ENCODE data around the gene HOXD12.

Gene HOXD12

DNA sequence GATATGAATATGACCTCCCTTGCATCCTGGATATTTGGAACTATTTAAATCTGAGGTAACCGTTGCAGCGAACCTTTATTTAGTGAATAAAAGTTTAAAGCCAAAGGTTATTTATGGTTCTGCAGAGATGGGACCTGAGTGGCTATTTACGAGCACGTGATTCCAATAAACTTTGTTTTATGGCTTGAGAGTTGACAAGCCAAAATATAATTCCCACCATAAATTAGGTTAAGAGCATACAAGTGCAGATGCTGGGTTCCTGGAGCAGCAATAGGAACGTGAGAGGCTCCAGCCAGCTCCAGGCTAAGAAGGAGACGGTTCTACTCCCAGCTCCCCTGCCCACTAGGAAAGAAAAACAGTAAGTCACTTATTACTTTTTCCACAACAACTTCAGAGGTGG lies 46.5 kb downstream of the HOXD12 start:
- no peaks in the 10 kb centered on the region for H3K9me3 ChIP-seq (ENCODE audit: control insufficient read depth, low read length)
- no peak overlapping the region for H3K4me3 ChIP-seq (ENCODE audit: low read length)
- H3K9ac ChIP-seq (ENCODE audit: low read length), result no peak overlapping the region
- peaks cover 8% of the 10 kb centered on the region for H3K4me1 ChIP-seq (ENCODE audit: control insufficient read depth, insufficient read depth, low read length)
- H3K36me3 ChIP-seq (ENCODE audit: control insufficient read depth, insufficient read depth, low read length, severe bottlenecking), result peaks cover 8% of the 10 kb centered on the region
- DNase-seq (ENCODE audit: low read depth), result no peak
- H3K27me3 ChIP-seq (replicated peaks; ENCODE audit: control insufficient read depth, insufficient read depth, low read length), result no peaks in the 10 kb centered on the region

- H3K9ac ChIP-seq (ENCODE audit: low read length), result no peak overlapping the region
- no peaks in the 10 kb centered on the region for H3K27me3 ChIP-seq (replicated peaks; ENCODE audit: control insufficient read depth, insufficient read depth, low read length)
- peaks cover 8% of the 10 kb centered on the region for H3K4me1 ChIP-seq (ENCODE audit: control insufficient read depth, insufficient read depth, low read length)
- H3K9me3 ChIP-seq (ENCODE audit: control insufficient read depth, low read length), result no peaks in the 10 kb centered on the region
- H3K4me3 ChIP-seq (ENCODE audit: low read length), result no peak overlapping the region
- H3K36me3 ChIP-seq (ENCODE audit: control insufficient read depth, insufficient read depth, low read length, severe bottlenecking), result peaks cover 8% of the 10 kb centered on the region
- no peak for DNase-seq (ENCODE audit: low read depth)
These were observed 47.0 kb downstream of the HOXD12 start for GRCh38 chr2:176146645-176147044.

DNA sequence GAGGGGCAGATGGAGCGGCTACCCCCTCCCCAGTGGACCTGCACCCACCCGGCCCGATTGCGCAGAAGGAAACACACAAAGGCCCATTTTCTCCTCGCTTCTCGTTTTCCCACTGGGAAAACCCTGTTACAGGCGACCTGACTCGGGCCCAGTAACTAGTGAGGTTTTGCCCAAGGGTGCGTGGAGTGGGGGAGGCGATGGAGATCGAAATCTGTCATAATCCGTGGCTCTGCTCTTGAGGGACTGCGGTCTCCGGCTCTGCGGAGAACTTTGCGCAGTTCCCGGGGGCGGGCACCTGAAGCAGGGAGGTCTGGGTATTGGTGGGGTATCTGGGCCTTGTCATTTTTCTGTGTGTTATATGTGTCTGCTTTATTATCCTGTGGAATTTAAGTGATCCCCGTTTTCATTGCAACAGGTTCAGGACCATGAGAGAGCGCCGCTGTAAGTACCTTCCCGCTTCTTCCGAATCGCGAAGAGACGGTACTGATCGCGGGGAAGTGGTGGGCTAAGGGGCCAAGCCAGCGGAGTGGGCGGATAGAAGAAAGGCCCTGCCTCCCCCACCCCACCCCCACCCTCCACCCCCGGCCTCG lies 47.7 kb downstream of the HOXD12 start:
- H3K36me3 ChIP-seq (ENCODE audit: control insufficient read depth, insufficient read depth, low read length, severe bottlenecking), result peaks cover 8% of the 10 kb centered on the region
- H3K9me3 ChIP-seq (ENCODE audit: control insufficient read depth, low read length), result no peaks in the 10 kb centered on the region
- H3K4me3 ChIP-seq (ENCODE audit: low read length), result no peak overlapping the region
- no peak for DNase-seq (ENCODE audit: low read depth)
- no peaks in the 10 kb centered on the region for H3K27me3 ChIP-seq (replicated peaks; ENCODE audit: control insufficient read depth, insufficient read depth, low read length)
- no peak overlapping the region for H3K9ac ChIP-seq (ENCODE audit: low read length)
- H3K4me1 ChIP-seq (ENCODE audit: control insufficient read depth, insufficient read depth, low read length), result peaks cover 8% of the 10 kb centered on the region

GRCh38 chr2:176147800-176148496 lies 48.4 kb downstream of the HOXD12 start:
- no peak for DNase-seq (ENCODE audit: low read depth)
- peaks cover 8% of the 10 kb centered on the region for H3K36me3 ChIP-seq (ENCODE audit: control insufficient read depth, insufficient read depth, low read length, severe bottlenecking)
- H3K4me3 ChIP-seq (ENCODE audit: low read length), result no peak overlapping the region
- H3K9ac ChIP-seq (ENCODE audit: low read length), result no peak overlapping the region
- peaks cover 6% of the 10 kb centered on the region for H3K4me1 ChIP-seq (ENCODE audit: control insufficient read depth, insufficient read depth, low read length)
- H3K9me3 ChIP-seq (ENCODE audit: control insufficient read depth, low read length), result no peaks in the 10 kb centered on the region
- no peaks in the 10 kb centered on the region for H3K27me3 ChIP-seq (replicated peaks; ENCODE audit: control insufficient read depth, insufficient read depth, low read length)

DNA sequence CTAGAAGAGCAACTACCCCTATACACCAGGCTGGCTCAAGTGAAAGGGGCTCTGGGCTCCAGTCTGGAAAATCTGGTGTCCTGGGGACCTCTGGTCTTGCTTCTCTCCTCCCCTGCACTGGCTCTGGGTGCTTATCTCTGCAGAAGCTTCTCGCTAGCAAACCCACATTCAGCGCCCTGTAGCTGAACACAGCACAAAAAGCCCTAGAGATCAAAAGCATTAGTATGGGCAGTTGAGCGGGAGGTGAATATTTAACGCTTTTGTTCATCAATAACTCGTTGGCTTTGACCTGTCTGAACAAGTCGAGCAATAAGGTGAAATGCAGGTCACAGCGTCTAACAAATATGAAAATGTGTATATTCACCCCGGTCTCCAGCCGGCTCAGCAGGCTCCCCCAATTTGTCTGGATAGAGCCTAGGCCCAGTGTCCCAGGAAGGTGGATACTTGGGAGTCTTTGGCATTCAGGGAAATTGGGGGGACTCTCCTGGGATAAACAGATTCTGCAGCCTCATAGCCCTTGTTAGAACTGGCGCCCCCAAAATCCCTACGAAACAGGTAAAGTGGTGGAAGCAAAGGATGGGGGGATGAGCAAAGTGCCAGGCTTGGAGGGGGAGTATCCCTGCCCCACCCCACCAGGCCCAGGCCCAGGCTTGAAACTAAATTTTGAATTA lies 49.3 kb downstream of the HOXD12 start:
- Histone ChIP-seq H3K4me1 (ENCODE audit: control insufficient read depth, insufficient read depth, low read length) (no peaks in the 10 kb centered on the region), H3K36me3 (ENCODE audit: control insufficient read depth, insufficient read depth, low read length, severe bottlenecking) (peaks cover 17% of the 10 kb centered on the region), H3K27me3 (replicated peaks; ENCODE audit: control insufficient read depth, insufficient read depth, low read length) (no peaks in the 10 kb centered on the region), H3K4me3 (ENCODE audit: low read length) (no peak overlapping the region), H3K9ac (ENCODE audit: low read length) (no peak overlapping the region), H3K9me3 (ENCODE audit: control insufficient read depth, low read length) (no peaks in the 10 kb centered on the region)
- no peak for DNase-seq (ENCODE audit: low read depth)

GRCh38 chr2:176149481-176149938 lies 49.9 kb downstream of the HOXD12 start:
- no peak overlapping the region for H3K9ac ChIP-seq (ENCODE audit: low read length)
- no peak for DNase-seq (ENCODE audit: low read depth)
- no peaks in the 10 kb centered on the region for H3K4me1 ChIP-seq (ENCODE audit: control insufficient read depth, insufficient read depth, low read length)
- no peaks in the 10 kb centered on the region for H3K27me3 ChIP-seq (replicated peaks; ENCODE audit: control insufficient read depth, insufficient read depth, low read length)
- H3K36me3 ChIP-seq (ENCODE audit: control insufficient read depth, insufficient read depth, low read length, severe bottlenecking), result peaks cover 18% of the 10 kb centered on the region
- no peaks in the 10 kb centered on the region for H3K9me3 ChIP-seq (ENCODE audit: control insufficient read depth, low read length)
- no peak overlapping the region for H3K4me3 ChIP-seq (ENCODE audit: low read length)

- H3K9ac ChIP-seq (ENCODE audit: low read length), result no peak overlapping the region
- H3K9me3 ChIP-seq (ENCODE audit: control insufficient read depth, low read length), result no peaks in the 10 kb centered on the region
- DNase-seq (ENCODE audit: low read depth), result no peak
- H3K4me3 ChIP-seq (ENCODE audit: low read length), result no peak overlapping the region
- no peaks in the 10 kb centered on the region for H3K27me3 ChIP-seq (replicated peaks; ENCODE audit: control insufficient read depth, insufficient read depth, low read length)
- H3K4me1 ChIP-seq (ENCODE audit: control insufficient read depth, insufficient read depth, low read length), result no peaks in the 10 kb centered on the region
- peaks cover 20% of the 10 kb centered on the region for H3K36me3 ChIP-seq (ENCODE audit: control insufficient read depth, insufficient read depth, low read length, severe bottlenecking)
These were observed 50.5 kb downstream of the HOXD12 start for GRCh38 chr2:176149939-176150583.

- no peak overlapping the region for H3K4me3 ChIP-seq (ENCODE audit: low read length)
- H3K9ac ChIP-seq (ENCODE audit: low read length), result no peak overlapping the region
- H3K4me1 ChIP-seq (ENCODE audit: control insufficient read depth, insufficient read depth, low read length), result no peaks in the 10 kb centered on the region
- H3K36me3 ChIP-seq (ENCODE audit: control insufficient read depth, insufficient read depth, low read length, severe bottlenecking), result peaks cover 24% of the 10 kb centered on the region
- H3K27me3 ChIP-seq (replicated peaks; ENCODE audit: control insufficient read depth, insufficient read depth, low read length), result no peaks in the 10 kb centered on the region
- no peak for DNase-seq (ENCODE audit: low read depth)
- no peaks in the 10 kb centered on the region for H3K9me3 ChIP-seq (ENCODE audit: control insufficient read depth, low read length)
These were observed 51.2 kb downstream of the HOXD12 start for GRCh38 chr2:176150584-176151441.

DNA sequence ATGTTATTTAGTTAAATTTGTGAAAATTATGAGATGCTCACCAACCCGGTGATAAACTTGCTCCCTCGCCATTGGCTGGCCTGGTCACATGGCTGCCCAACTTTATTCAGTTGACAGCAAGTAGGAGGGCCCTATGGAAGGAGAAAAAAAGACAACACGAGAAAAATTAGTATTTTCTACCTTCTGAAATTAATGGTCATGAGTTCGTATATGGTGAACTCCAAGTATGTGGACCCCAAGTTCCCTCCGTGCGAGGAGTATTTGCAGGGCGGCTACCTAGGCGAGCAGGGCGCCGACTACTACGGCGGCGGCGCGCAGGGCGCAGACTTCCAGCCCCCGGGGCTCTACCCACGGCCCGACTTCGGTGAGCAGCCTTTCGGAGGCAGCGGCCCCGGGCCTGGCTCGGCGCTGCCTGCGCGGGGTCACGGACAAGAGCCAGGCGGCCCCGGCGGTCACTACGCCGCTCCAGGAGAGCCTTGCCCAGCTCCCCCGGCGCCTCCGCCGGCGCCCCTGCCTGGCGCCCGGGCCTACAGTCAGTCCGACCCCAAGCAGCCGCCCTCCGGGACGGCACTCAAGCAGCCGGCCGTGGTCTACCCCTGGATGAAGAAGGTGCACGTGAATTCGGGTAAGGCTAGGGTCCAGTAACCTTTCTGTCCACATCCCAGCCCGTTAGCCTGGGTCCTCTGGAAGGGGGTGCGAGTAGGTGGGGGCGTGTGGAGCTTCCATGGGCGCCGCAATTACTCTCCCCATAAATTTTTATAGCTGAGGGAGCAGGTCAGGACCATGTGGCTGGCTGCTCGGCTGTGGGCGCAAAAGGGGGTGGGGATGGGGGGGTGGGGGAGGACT lies 52.1 kb downstream of the HOXD12 start, which contains the start of gene HOXD4:
Gene HOXD4 (plus strand): TSS at position 109 of the 846 bp plus-strand sequence. CDS start 84 bp downstream, at position 193.
- no peaks in the 10 kb centered on the region for H3K9me3 ChIP-seq (ENCODE audit: control insufficient read depth, low read length)
- DNase-seq (ENCODE audit: low read depth), result no peak
- no peaks in the 10 kb centered on the region for H3K4me1 ChIP-seq (ENCODE audit: control insufficient read depth, insufficient read depth, low read length)
- H3K27me3 ChIP-seq (replicated peaks; ENCODE audit: control insufficient read depth, insufficient read depth, low read length), result no peaks in the 10 kb centered on the region
- H3K9ac ChIP-seq (ENCODE audit: low read length), result no peak within 1 kb of the TSS
- peaks cover 24% of the 10 kb centered on the region for H3K36me3 ChIP-seq (ENCODE audit: control insufficient read depth, insufficient read depth, low read length, severe bottlenecking)
- no peak within 1 kb of the TSS for H3K4me3 ChIP-seq (ENCODE audit: low read length)
